Fibroblast of villous mesenchyme (primary cell): ENCODE results near the gene TCF25. TPM values are rescaled to one million over a fixed set of nuclear protein-coding genes. Genes with fewer than 3 reads are reported as not detected.

ENCODE experiments used
- DNase-seq: peaks from one replicate; pipeline ENCODE4 v3.0.0-alpha.2; 2010; ENCODE audit warnings: low read depth
- H3K4me3 ChIP-seq: 2 replicates; pipeline ENCODE4 v1.5.1; 2011; ENCODE audit warnings: low read depth, mild to moderate bottlenecking, low read length
- total RNA-seq: library from RNA; depleted of rRNA; stranded (reverse); fragments of >200 nt; gene quantifications from 2 replicates; pipeline ENCODE4 v1.2.3, GENCODE V29; 2012
- TF ChIP-seq, protein P1 (sequence below): IDR thresholded peaks from 2 replicates; pipeline ENCODE4 v1.5.1; 2012; ENCODE audit warnings: low read depth, mild to moderate bottlenecking, low read length; ENCODE audit not compliant: insufficient read depth

TCF25 gene
- total RNA-seq, 1 donor, result 188 TPM

DNA sequence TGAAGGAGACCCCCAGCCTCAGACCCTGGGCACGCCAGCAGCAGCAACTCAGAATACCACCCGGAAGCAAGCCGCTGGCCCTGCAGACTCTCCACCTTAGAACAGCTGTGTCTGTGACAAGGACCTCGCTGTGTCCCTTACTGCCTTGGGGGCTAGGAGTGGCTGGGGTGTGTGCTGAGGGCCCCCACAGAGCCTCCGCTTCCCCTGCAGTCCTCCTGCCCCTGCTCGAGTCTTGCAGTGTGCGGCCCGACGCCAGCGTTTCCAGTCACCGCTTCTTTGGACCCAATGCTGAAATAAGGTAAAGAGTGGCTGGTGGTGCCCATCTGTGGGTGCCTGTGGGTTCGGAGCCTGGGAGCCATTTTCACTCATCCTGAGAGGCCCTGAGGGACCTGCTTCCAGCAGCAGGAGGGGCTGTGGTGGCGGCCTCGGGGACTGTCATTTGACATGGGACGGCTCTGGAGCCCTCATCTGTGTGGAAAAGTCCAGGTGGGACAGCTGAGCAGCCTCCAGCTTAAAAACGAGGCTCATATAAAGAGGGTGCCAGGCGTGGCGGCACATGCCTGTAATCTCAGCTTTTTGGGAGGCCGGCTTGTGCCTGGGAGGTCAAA is 30.6 kb downstream of the TCF25 start:
- no peak overlapping the region for H3K4me3 ChIP-seq
- TF ChIP-seq, protein P1, sequence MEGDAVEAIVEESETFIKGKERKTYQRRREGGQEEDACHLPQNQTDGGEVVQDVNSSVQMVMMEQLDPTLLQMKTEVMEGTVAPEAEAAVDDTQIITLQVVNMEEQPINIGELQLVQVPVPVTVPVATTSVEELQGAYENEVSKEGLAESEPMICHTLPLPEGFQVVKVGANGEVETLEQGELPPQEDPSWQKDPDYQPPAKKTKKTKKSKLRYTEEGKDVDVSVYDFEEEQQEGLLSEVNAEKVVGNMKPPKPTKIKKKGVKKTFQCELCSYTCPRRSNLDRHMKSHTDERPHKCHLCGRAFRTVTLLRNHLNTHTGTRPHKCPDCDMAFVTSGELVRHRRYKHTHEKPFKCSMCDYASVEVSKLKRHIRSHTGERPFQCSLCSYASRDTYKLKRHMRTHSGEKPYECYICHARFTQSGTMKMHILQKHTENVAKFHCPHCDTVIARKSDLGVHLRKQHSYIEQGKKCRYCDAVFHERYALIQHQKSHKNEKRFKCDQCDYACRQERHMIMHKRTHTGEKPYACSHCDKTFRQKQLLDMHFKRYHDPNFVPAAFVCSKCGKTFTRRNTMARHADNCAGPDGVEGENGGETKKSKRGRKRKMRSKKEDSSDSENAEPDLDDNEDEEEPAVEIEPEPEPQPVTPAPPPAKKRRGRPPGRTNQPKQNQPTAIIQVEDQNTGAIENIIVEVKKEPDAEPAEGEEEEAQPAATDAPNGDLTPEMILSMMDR, result no peak
- no peak for DNase-seq

DNA sequence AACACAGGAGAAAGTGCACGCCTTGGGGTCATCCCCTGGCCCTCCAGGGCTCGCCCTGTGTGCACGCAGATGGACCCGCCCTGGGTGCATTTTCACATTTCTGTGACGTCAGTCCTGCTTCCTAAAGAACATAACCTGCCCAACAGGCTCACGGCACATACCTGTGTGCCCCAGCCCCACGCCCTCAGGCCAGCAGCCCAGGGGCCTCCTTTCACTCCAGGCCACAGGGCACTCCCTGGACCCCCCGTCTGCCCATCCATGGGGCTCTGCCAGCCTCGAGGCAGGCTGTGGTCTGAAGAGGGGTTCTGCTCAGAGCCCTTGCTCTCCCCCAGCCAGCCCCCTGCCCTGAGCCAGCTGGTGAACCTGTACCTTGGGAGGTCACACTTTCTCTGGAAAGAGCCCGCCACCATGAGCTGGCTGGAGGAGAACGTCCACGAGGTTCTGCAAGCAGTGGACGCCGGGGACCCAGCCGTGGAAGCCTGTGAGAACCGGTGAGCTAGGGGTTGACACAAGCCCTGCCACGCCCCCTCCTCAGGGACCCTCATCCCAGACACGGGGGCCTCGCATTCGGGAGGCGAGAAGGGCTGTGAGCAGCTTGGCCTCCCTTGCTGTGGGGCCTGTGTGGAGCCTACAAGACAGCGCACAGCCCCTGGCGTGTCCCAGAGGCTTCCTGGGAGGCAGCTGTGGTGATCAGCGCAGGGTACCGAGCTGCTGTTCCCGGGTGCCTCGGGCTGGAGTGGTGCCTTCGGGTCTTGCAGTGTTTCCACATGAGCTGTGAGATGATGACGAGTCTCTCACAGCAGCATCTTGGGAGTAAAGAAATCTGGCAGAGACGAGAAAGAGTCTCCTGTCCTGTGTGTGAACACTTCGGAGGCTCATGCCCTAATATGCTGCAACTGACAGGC is 31.5 kb downstream of the TCF25 start:
- no peak for DNase-seq
- TF ChIP-seq, protein P1, result no peak
- no peak overlapping the region for H3K4me3 ChIP-seq

DNA sequence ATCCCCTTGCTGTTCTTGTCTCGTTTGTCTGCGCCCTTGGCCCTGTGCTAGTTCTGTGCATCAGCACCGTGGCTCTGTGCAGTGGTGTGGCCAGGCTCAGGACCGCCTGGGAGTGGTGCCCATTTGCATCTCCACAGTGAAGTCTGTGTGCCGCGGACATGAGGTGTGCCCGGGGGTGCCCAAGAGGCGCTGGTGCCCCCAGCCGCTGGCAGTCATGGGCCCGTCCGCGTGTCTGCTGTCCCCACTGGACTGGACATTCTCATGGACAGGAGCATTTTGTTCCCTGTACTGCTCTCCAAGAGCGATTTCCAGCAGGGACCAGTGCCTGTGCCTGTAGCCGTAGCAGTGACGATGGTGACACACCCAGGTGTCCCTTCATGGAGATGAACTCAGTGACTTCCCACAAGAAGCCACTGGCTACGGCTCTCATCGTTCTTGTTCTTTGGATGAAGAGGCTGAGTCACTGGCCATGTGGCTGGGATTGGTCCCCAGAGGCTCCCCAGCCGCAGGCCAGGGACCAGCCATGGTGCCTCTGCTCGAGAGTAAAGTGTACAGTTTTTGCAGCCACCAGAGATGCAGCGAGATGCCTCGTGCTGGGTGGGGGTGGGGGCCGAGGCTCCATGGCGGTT is 32.2 kb downstream of the TCF25 start:
- no peak overlapping the region for H3K4me3 ChIP-seq
- TF ChIP-seq, protein P1, result no peak
- DNase-seq, result no peak

DNA sequence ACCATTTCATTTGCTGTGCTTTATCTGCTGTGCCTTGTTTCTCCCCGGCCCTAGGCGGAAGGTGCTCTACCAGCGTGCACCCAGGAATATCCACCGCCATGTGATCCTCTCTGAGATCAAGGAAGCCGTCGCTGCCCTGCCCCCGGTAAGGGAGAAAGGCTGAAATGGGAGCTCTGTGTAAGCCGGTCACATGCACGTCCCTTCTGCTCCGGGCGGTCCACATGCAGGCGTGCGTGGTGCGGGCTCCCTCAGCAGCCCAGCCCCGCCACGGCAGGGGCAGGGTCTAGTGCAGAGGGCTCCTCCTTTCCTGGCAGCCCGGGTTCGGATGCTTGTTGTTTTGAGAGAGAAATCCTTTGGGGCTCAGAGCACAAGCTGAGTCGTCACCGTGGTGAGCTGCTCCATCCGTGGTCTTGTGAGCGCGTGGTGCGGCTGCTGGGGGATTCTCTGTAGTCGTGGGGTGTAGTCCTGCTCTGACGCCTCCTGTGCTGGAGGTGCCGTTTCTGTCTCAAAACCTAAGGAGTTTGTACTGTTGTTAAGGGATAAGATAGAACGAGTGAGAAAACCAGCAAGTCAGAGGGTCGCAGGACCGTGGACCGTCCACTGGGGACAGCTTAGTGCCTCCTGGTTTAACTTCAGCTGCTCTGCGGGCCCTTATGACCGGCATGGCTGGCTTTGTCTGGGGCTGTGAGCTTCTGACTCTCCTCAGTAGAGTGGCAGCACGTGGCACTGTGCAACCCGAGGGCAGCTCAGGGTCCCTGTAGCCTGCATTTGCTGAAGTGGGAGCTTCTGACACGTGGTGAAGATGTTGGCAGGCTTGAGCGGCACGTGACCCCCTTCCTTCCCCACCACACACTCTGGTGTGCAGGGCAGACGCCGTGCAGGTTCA is 33.0 kb downstream of the TCF25 start:
- no peak for DNase-seq
- H3K4me3 ChIP-seq, result no peak overlapping the region
- TF ChIP-seq, protein P1, result no peak

DNA sequence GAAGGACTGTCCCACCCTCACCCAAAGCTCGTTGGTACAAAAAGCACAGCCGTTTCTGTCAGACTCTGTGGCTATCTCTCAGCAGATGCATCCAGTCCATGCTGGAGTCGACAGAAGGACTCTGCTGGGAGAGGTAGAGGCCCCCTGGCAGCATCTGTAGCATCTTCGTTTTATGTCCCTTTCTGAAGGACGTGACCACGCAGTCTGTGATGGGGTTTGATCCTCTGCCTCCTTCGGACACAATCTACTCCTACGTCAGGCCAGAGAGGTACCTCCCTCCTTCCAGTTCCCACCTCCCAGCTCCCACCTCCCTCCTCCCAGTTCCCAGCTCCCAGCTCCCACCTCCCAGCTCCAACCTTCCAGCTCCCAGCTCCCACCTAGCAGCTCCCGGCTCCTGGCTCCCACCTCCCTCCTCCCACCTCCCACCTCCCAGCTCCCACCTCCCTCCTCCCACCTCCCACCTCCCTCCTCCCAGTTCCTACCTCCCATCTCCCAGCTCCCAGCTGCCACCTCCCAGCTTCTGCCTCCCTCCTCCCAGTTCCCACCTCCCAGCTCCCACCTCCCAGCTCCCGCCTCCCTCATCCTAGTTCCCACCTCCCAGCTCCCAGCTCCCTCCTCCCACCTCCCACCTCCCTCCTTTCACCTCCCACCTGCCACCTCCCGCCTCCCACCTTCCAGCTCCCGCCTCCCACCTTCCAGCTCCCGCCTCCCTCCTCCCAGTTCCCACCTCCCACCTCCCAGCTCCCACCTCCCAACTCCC is 33.8 kb downstream of the TCF25 start:
- TF ChIP-seq, protein P1, result no peak
- DNase-seq, result no peak
- no peak overlapping the region for H3K4me3 ChIP-seq
